ENCODE results near the gene FCHSD2.

Gene FCHSD2

DNA sequence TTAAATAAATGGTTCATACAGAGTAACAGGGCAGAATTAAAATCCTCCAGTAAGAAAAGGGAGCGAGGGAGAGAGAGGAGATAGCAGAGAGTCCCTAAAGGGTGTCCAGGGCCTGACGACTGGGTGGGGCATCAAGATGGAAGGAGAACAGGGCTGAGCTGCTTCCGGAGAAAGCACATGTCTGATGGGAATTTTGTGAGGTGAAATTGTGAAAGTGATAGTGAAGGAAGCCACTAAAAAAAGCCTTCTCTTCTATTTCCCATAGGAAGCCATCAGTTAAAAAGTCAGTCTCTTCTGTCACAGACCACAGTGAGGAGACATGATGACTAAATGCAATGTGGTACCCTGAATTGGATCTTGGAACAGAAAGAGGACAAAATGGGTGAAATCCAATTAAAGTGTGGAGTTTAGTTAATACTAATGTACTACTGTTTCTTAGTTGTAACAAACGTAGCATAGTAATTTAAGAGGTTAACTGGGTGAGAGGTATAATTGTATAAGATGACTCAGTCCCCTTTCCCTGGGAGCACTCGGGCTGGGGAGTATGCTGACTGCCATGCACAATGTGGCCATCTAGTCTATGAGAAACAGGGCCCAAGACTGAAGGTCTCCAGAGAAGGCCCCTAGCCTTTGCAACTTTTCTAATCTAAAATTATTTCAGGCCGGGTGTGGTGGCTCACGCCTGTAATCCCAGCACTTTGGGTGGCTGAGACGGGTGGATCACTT, 29.5 kb upstream of the FCHSD2 start:
- no peak for DNase-seq

DNA sequence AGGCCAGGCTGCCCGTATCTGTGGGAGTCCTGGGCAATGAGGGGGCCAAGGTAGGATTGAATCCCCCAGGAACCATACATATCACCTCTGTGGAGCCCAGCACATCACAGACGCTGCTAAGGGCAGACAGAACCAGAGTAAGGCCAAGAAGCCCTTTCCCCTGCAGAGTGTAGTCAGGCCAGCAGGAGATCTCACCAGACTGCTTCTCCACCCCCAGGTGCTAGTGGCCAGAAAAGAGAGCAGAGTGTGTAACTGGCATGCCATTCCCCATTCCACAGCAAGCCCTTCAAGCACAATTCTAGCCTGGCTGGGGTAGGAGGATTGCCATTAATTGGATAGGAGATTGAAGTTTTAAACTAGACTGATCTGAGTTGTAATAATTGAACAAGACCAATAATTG, 28.0 kb upstream of the FCHSD2 start:
- DNase-seq, result no peak

- no peak for DNase-seq
These were observed 26.9 kb upstream of the FCHSD2 start for GRCh38 chr11:73168925-73169579.

DNA sequence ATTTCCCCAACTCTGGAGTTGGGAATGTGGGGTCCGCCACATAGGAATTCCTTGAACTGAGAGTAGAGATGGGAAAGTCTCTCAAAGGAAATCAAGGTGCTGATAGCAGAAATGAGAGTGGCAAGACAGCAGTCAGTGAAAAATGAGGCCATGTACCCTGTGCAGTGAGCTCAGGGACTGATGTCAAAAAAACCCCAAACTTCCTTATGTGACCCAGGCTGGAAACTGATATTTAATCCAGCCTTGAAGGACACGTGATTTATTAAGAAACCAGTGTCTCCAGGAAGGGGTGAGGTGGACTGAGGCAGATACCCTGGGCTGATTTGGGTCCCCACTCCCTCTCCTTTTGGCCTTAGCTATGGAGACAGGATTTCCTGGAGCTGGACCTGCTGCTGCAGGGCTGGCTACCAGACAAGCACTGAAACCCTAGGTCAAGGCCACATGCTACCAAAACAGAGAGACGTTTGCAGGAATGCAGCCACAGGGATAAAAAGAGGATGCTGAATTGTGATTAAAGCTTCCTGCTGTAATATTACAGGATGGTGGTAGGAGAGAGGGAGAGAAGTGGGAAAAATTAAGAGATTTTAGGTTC, 25.3 kb upstream of the FCHSD2 start:
- no peak for DNase-seq

DNA sequence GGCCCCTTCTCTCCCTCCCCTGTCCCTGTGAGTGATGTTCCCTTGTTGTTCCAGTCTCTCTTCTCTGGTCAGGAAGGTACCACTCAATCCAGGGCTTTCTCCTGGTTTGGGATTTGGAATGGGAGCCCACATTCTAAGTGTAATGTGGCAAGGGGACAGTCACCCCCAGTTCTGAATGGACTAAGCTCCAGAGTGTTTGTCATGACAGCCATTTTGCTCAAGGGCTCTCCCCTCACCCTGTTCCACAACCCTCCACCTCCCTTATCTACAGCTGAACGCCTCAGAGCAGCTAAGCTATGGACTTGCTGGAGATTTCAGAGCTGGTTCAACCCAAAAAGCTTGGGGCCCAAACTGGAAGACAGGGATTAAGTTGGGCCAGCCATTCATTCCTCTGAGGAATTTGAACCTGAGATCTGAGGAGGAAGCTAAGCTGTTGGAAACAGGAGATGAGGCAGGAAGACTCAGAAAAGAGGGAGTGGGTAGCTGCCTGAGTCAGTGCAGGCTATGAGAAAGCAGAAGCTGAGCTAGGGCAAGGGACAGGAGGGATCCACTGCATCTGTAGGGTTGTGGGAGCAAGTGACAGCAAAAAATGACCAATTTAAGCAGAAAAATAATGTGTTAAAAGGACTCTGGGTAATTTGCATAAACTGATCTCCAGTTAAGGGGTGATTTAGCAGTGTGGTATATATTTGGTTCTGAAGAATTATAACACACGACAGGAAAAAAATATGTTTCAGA, 22.9 kb upstream of the FCHSD2 start:
- DNase-seq, result no peak

GRCh38 chr11:73163638-73164174, 21.6 kb upstream of the FCHSD2 start:
- DNase-seq, result no peak

DNA sequence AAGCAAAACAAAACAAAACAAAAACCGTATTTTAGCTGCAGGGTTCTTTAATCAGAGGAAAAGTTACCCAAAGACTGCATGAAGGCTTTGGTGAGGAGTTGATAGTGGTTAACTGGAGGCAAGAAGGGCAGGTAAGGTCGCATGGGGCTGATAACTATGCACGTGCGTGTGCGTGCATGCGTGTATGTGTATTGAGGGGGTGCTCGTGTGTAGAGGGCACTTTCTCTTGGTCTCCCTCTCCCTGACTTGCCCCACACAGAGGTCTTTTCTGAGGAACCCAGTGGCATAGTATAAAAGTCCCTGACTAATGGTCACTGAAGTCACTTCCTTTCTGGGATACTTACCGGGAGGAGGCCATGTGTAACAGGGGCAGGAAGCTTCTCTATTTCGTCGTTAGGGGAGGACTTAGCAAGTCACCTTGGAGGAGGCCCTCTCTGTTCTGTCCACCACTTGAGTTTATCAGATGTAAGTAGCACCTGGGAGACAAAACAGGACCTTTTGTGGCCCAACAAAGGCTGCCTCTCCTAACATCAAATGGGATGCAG, 20.1 kb upstream of the FCHSD2 start:
- DNase-seq, result no peak

GRCh38 chr11:73160005-73160760, 18.1 kb upstream of the FCHSD2 start:
- no peak for DNase-seq

DNA sequence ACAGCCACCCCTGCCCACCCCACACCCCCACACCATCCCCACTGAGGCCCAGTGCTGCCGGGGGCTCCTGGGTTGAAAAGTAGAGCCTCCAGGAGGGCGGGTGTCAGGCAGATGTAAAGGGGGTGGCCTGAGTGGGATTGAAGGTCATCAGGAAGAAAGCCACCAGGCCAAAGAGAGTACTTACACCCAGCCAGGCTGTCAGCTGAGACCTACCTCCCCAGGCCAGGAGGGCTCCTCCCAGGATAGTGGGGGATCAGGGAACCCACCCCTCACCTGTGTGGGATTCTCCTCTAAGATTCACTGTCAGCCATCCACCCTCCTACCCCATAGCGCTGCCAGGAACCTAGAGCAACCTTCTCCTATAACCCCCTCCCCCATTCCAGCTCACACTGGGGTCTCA, 17.2 kb upstream of the FCHSD2 start:
- no peak for DNase-seq

DNA sequence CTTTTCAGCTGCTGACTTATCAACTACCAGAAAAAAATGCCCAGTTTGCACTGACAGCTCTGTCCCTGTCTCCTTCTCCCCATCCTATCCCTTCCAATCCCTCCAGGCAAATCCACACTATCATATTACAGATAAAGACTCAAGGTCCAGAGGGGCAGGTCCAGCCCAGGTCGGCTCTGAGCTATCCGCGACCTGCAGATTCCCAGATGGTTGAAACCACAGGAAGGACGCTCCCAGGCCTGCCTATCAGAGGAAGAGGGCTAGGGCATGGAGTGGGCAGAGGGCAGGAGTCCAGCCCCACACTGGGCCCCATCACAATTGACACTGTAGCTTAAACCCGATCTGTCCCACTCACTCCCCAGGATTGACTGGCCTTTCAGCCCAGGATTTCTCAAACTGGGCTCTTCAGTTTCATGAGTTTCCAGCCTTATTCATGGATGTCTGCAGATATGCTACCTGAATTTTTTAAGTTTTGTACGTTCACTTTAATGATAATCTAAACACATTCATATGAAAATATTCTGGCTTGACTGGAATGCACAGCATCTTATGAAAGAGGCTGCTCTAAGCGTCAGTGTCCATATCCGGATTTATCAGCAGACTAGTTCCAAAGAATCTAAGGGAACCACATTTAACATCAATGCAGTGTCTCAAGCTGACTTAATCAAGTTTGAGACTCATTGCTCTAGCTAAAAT, 16.4 kb upstream of the FCHSD2 start:
- no peak for DNase-seq

DNA sequence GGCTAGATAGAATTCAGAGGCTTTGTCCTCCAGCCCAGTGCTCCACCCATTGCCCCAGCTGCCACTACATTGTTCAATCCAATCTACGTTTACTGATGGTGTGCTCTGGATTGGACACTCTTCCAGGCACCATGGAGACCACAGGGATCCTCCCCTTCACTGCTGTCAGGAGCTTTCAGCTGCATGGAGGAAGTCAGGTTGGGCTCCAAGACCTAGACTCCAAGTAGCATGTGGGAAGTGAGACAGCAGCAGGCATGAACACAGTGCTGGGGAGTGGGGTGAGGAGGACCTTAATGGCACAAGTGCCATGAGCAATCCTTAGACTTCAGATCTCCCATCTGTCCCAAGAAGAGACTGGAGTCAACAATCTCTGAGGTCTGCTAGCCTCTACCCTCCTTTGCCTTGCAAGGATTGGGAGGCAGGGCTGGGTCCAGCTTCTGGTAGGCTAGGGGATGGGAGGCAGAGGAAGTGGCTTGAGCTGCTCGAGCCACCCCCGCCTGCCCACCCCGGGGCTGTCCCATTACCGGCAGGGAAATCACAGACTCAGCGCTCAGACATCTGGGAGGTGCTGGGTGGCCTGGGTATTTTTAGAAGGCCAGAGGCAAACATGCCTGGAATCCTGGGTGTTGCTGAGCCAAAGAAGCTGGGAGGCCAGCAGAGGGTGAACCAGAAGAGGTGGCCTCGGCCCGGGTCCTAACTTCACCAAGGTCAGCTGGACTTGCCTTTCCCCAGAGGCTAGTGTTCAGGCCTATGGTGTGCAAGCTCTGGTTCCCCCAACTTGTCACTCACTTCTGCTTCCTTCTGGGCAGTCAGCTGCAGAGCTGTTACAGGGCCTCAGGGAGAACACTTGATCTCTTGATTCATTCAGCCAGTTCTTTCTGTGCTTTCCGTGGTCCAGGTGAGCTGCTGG, 15.2 kb upstream of the FCHSD2 start:
- no peak for DNase-seq

DNA sequence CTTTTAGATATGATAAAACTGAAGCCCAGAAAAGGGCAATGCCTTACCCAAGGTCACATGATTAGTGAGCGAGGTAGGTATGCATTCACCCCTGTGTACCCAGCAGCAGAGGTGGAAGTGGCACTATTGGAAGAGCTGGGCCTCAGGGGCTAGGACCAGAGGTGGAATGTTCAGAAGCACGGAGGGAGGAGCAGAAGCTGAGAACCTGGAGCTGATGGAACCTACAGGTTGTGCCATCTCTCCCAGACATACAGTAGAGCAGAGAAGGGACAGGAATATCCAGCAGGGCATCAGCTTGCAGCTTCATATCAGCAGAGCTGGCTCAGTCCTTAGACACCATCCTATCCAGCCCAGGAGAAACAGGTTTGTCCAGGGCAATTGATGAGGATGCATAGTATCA, 14.6 kb upstream of the FCHSD2 start:
- no peak for DNase-seq

DNA sequence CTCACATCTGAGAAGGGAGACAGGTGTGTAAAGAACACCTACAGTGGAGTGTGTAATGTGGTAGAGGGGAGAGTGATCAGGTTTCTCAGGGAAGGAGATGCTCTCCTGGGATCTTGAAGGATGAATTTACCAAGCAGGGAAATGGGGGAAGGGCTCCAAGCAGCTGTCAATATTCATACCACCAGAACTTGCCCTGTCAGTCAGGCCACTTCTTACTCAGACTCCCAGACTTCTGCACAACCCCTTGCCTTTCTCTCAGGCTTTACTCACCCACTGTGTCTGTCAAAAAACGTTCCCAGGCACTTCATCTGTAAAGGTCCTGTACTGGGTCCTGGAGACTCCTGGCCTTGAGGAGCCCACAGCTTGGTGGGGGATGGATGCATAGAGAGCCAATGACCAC, 14.0 kb upstream of the FCHSD2 start:
- no peak for DNase-seq

DNA sequence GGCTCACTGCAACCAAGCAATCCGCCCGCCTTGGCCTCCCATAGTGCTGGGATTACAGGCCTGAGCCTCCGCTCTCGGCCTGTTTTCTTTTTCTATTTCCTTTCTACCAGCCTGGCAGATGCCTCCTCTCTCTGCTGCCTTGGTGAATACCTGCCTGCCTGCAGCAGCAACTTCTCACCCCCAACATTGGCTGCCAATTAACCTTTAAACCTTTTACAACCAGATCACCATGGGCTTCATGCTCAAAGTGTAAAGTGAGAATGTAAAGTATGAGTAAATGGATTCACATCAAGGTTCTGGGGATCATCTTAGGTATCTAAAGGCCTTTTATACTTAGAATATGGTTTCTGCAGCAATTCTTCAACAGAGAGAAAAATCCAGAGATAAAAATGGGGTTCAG, 13.0 kb upstream of the FCHSD2 start:
- DNase-seq, result no peak

DNA sequence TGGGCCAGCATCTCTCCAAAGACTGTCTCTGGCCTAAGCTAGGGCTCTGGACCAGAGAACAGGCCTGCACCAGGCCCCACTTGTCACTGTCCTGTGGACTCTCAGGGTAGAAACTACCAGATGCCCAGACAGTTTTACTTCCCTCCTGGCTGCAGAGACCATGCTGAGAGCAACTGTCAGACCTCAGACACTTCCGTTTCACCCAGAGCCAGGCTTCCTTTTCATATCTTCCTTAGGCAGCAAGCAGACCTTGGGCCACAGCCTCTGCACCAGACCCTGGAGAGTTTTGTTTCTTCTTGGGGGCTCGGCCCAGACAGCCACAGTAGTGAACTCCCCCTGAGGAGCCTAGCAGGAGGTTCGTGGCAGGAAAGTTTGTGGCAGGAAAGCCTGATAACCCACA, 12.1 kb upstream of the FCHSD2 start:
- DNase-seq, result no peak

GRCh38 chr11:73152861-73153483, 10.9 kb upstream of the FCHSD2 start:
- no peak for DNase-seq

- DNase-seq, result no peak
These were observed 10.2 kb upstream of the FCHSD2 start for GRCh38 chr11:73152086-73152853.

DNA sequence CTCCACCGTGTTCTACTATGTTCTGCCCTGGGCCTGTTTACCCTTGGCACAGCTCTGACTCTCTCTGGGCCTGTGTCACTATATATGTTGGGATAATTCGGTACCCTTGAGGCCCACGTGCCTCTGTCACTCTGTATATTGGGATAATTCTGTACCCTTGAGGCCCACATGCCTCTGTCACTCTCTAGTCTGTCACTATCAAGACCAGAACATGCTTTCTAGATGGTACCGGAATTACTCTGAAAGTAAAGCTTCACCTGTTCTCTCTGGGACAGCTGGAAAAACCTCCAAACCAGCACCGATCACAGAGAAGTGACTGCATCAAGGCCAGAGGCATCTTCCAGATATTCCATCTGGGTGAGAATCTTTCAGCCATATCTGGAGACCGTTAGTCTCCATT, 9.3 kb upstream of the FCHSD2 start:
- DNase-seq, result no peak

DNA sequence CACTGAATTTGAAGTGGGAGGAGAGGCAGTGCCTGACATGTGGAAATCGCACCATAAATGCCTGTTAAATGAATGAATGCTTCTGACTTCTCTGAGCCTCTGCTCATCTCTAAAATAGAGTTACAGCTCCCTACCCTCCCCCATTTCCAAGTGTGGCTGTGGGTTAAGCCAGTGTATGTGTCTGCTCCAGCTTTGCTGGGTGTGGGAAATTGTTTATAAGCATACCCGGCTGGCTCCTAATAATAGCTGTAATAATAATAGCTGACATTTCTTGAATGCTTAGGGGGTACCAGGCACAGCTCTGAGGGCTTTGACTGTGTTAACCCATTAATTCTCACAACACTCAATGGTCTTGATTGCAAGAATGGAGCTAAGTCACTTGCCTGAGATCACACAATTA, 7.0 kb upstream of the FCHSD2 start:
- DNase-seq, result no peak

Data from activated CD8-positive, alpha-beta memory T cell treated with anti-CD3 and anti-CD28 coated beads, Interleukin-2, amount 50 U/mL, for 4 hours (primary cell).